Measurements from ENCODE around the gene SOBP. TPM values are rescaled to one million over a fixed set of nuclear protein-coding genes. Genes with fewer than 3 reads are reported as not detected.

Gene SOBP
- total RNA-seq, 1 donor from 2014 or later, result 24.0 TPM

- no peaks in the 10 kb centered on the region for H3K36me3 Mint-ChIP-seq (ENCODE audit: low read depth)
- no peaks in the 10 kb centered on the region for H3K27me3 Mint-ChIP-seq (ENCODE audit: low read depth)
- no peak for TF ChIP-seq CTCF (conservative IDR thresholded peaks at IDR 0.05)
- H3K4me1 Mint-ChIP-seq, result peaks cover 58% of the 10 kb centered on the region
- DNase-seq (ENCODE audit: low read depth, low spot score), result no peak
- no peak overlapping the region for H3K4me3 Mint-ChIP-seq
- H3K27ac Mint-ChIP-seq (ENCODE audit: unreplicated experiment), result no peak overlapping the region
- no peaks in the 10 kb centered on the region for H3K9me3 Mint-ChIP-seq
Measured at GRCh38 chr6:107624541-107624940, 134.6 kb downstream of the SOBP start.

- no peak for TF ChIP-seq CTCF (conservative IDR thresholded peaks at IDR 0.05)
- Mint-ChIP-seq H3K27me3 (ENCODE audit: low read depth) (no peaks in the 10 kb centered on the region), H3K27ac (ENCODE audit: unreplicated experiment) (no peak overlapping the region), H3K36me3 (ENCODE audit: low read depth) (no peaks in the 10 kb centered on the region), H3K4me3 (no peak overlapping the region), H3K4me1 (peaks cover 60% of the 10 kb centered on the region), H3K9me3 (no peaks in the 10 kb centered on the region)
- no peak for DNase-seq (ENCODE audit: low read depth, low spot score)
Measured at GRCh38 chr6:107625264-107625663, 135.3 kb downstream of the SOBP start.

GRCh38 chr6:107626645-107627044, 136.7 kb downstream of the SOBP start:
- no peak for DNase-seq (ENCODE audit: low read depth, low spot score)
- H3K36me3 Mint-ChIP-seq (ENCODE audit: low read depth), result no peaks in the 10 kb centered on the region
- H3K27ac Mint-ChIP-seq (ENCODE audit: unreplicated experiment), result no peak overlapping the region
- no peaks in the 10 kb centered on the region for H3K27me3 Mint-ChIP-seq (ENCODE audit: low read depth)
- no peaks in the 10 kb centered on the region for H3K9me3 Mint-ChIP-seq
- no peak overlapping the region for H3K4me3 Mint-ChIP-seq
- no peak for TF ChIP-seq CTCF (conservative IDR thresholded peaks at IDR 0.05)
- H3K4me1 Mint-ChIP-seq, result peaks cover 46% of the 10 kb centered on the region

DNA sequence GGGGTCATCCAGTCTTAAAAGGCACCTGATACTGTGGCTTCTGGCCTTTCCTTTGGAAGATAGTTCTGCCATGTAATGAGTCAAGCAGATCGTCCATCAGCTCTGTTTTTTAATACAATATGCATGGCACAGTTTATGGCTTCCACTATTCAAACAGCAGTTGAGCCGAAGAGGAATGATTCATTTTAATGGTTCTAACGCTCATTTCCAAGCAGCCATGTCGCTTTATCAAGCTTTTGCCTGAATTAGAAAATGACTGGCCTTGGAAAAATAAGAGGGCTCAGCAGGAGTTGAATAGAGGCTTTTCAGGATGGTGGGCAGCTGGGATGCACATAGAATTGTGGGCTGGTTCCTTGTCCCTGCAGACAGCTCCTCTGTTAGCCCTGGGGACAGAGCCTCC, 138.1 kb downstream of the SOBP start:
- no peak for DNase-seq (ENCODE audit: low read depth, low spot score)
- Mint-ChIP-seq H3K4me3 (no peak overlapping the region), H3K9me3 (no peaks in the 10 kb centered on the region), H3K27me3 (ENCODE audit: low read depth) (no peaks in the 10 kb centered on the region), H3K27ac (ENCODE audit: unreplicated experiment) (peak overlapping the region; percentile 92), H3K36me3 (ENCODE audit: low read depth) (no peaks in the 10 kb centered on the region), H3K4me1 (peaks cover 39% of the 10 kb centered on the region)
- TF ChIP-seq CTCF (conservative IDR thresholded peaks at IDR 0.05), result no peak

GRCh38 chr6:107628878-107629277, 139.0 kb downstream of the SOBP start:
- H3K27me3 Mint-ChIP-seq (ENCODE audit: low read depth), result no peaks in the 10 kb centered on the region
- no peak overlapping the region for H3K4me3 Mint-ChIP-seq
- no peaks in the 10 kb centered on the region for H3K9me3 Mint-ChIP-seq
- H3K36me3 Mint-ChIP-seq (ENCODE audit: low read depth), result peaks cover 7% of the 10 kb centered on the region
- no peak for TF ChIP-seq CTCF (conservative IDR thresholded peaks at IDR 0.05)
- H3K4me1 Mint-ChIP-seq, result peaks cover 36% of the 10 kb centered on the region
- no peak for DNase-seq (ENCODE audit: low read depth, low spot score)
- no peak overlapping the region for H3K27ac Mint-ChIP-seq (ENCODE audit: unreplicated experiment)
